OCI-M2 (cell line): ENCODE measurements around the gene RIPPLY2.
A peak's percentile ranks its signal among the peaks of the same experiment; 100 is the strongest.

Experiments used
- DNase-seq: peaks from one replicate; lab custom pipeline; 2025; ENCODE audit not compliant: unreplicated experiment; lab: John Stamatoyannopoulos, UW

RIPPLY2 gene

DNA sequence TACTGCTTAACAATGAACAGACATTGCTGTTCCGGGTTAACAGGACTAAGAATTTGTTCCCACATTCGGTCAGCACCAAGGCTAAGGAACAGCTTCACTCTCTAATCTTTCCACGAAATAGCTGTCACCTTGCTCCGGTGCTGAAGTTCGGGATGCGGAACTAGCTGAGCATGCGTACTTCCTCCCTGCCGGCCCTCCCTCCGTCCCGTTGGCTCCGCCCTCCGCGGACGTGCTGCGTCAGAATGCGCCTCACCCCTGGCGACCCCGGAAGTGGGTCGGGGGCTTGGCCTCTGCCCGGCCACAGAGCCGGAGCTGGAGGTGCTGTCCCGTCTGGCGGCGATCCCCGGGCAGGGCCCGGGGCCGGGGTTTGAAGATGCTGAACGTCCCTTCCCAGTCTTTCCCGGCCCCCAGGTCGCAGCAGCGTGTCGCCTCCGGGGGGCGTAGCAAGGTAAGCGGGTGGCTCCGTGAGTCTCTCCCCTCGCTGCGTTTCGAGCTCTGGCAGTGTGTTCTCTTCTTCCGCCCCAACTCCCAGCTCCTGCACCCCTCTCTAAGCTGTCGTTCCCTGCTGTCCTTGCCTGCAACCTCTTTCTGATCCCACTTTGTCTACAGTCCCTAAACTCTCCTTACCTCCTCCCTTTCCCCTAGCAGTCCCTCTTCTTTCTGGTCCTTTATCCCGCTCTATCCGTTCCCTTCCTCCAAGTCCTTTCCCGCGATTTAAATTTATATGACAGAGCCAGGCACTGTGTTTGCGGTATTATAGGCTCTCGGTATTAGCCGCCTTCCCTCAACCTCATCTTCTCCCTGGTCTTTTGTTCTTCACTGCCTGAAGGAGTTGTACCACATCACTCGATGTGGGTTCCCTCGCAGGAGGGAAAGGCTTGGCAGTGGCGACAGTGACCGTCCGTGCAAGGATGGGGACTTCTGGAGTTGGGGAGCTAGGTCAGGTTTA is 6.5 kb downstream of the RIPPLY2 start, which contains the start of gene CYB5R4:
TSS of gene CYB5R4 (plus strand) at position 280 of the 949 bp plus-strand sequence. CDS start at position 374, 94 bp downstream.
- DNase-seq, result peak; percentile 86

DNA sequence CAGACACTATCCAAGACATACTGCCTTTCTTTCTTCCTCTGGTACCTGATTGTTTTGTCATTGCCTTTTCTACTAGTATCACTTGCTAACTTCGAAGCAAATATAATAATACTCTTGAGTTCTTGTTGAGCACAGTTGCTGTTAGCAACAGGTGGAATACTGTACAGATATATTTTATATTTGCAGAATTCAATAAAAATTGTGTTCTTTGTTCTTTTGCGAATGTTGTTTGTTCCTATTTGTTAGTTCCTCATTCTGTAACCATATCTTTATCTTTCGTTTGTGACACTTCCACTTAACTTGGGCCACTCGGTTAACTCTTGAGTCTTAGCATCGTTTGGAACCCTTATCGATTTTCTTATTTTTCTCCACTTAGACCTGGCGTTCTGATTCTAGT is 7.2 kb downstream of the RIPPLY2 start:
- no peak for DNase-seq

- DNase-seq, result no peak
These were observed 7.8 kb downstream of the RIPPLY2 start for GRCh38 chr6:83860782-83861495.

DNA sequence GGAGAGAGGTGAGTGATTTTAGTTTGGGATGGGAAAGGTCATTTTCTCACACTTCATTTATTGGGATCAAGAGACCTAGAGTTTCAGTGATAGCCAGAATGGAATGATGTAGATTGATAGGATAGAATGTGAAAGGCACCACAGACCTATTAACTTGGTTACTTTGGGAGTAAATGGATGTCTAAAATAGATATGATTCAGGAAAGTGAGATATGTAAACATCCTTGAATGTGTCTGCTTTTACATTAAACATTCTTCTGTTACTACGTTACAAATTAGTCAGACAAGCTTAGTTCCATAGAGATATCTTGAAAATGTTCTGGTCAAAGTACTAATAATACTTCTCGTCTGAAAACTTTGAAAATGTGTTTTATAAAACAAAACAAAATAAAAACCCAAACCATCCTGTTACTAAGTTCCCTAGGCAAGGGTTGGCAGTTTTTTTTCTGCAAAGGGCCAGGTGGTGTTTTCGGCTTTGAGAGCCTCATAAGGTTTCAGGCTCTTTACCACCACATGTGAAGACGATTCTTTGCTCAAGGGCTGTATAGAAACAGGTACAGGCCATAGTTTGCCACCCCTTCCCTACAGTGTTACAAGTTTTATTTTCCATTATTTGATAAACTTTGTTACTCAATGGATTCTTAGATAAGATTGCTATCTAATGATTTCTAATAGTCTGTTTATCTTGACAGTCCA is 9.8 kb downstream of the RIPPLY2 start:
- no peak for DNase-seq

GRCh38 chr6:83867043-83867442 is 13.9 kb downstream of the RIPPLY2 start:
- DNase-seq, result no peak

DNA sequence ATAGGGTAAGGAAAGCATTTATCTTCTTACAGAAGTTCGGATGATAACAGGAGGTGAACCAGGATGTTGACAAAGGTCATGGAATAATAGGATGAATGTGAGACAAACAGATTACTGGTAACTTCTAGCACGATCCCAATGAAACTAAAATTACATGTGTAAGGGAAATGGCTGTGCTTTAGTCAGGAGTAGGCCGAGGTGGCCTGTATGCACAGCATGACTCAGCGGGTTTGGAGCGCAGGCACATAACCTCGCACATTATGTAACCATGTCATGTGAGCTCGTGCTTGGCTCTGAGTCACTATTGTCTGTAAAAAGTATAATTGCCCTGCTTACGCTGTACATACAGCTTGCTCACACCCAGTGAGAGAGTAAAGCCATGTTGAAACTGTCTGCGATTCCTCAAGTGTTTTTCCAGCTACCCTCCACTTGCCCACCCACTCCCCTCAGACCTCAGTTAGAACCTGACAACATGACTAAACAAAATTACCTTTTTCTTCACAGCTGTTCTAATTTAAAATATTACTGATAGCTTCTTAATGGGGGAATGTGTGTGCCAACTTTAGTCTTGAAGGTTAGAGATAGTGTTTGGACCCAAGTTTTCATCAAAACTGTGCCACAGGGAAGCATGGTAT is 14.5 kb downstream of the RIPPLY2 start:
- no peak for DNase-seq

GRCh38 chr6:83868639-83869038 is 15.5 kb downstream of the RIPPLY2 start:
- no peak for DNase-seq

DNA sequence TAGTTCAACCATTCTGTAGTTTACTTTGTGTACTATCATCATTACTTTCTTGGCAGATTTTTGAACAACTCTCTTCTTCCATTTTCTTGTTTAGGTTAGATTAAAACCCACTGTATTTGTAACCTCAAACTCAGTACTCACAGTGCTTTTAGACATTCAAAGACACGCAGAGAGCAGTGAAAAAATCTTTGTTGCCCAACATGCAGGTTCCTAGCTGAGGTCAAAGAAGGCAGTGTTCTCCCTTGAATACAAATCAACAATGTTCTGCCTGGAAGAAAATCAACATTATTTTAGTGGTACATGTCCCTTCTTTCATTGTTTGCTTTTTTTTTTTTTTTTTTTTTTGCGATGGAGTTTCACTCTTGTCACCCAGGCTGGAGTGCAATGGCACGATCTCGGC is 17.5 kb downstream of the RIPPLY2 start:
- DNase-seq, result no peak

DNA sequence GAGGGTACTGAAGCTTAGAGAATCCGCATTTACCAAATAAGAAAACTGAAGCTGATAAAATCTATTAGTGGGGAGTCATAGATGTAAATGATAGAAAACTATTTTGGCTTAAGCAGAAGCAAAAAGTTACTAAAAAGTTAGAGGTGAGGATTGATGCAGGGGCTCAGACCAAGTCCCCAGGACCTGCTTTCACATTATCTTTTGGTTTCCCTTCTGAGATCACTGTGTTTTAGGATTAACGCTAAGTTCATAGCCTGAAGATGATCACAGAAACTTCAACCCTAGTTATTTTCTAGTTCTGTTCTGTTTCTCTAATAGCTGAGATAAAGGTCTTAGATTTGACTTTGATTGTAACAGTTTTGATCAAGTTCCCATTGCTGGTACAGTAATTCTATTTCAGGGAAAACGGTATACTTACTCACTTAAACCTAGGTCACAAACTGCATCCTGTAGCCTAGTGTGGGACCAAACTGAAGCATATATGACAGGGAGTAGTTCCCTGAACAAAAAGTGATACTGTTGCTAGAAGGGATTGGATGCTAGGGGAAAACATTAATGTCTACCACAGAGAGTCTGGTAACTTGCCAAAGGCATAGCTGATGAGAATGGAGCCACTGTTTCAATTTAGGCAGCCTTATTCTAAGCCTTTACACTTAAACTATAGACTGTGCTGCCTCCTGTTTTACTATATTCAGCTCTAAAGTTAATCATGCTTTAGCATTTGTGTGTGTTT is 19.4 kb downstream of the RIPPLY2 start:
- DNase-seq, result no peak

DNA sequence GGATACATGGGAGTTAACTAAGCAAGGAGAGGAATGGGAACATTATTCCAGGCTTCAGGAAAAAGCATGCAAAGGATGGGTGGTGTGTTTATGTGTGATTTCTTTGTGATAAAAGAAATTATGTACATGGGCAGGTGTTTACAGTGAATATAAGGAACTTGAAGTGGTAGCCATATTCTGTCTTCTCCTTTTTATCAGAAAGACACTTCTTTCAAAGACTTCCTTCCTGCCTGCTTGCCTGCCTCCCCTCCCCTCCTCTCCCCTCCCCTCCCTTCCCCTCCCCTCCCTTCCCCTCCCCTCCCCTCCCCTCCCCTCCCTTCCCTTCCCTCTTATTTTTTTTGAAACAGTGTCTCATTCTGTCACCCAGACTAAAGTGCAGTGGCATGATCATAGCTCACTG is 20.7 kb downstream of the RIPPLY2 start:
- DNase-seq, result no peak

DNA sequence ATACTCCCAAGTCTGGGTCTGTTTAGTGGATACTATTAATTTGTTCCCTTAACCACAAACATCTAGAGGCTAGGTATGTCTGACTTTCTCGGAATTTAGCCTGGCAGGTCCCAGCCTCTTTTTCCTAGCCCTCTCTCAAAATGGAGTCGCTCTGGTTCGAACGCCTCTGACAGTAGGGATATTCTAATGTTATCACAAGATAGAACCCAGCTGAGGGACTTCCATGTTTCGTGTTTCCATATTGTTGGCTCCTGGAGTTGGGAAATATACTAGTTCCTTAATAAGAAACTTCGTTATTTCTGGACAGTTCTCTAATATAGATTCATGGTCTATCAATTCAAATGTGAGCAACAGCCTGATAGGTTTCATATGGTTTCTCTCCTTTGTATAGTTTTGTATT is 22.7 kb downstream of the RIPPLY2 start:
- no peak for DNase-seq

DNA sequence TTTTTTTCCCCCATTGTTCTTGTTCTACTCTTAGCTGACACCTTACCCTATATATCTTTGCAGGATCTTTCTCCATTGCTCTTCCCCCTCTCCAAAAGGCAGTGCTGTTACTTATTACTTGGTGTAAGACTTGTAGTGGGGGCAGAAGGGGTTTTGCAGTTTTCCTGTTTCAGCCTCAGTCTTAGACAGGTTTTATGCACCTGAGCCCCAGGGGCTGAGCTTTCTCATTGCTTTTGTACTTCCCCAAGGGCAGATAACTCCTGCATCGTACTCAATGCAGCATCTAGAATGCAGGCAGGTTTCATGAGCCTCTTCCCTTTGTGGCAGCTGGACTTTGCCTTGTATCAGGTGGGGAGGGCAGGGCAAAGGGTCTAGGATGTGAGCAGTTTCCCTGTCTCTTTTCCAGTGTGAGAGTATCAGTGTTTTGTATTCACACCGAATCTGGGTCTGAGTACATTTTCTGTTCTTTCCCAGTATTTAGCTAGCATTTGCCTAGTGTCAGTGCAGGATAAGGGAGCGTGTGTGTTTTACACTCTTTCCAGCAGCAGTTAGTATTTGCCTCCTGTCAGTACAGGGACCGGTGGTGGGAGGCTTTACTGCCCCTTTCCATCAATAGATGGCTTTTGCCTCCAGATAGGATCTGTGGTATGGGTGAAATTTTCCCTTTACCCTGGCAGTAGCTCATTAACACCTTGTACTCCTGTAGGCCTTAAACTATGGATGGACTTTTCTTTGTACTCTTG is 25.9 kb downstream of the RIPPLY2 start:
- DNase-seq, result no peak

DNA sequence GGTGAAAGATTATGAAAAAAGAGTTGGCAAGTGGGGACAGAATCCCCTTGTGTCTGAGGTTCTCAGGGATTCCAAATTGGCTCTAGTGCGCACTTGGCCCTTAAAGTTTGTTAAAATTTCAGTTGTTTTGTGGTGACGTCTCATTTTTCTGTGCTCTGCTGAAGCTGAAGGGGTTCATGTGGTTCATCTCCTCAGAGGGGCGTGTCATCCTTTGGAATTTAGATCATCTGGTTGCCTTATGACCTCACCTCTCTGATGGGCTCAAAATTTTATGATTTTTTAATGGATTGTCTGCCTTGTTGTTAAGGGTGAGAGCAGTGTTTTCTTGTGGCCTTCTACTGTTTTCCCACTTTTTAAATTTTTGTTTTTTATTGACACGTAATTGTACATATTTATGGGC is 26.6 kb downstream of the RIPPLY2 start:
- DNase-seq, result no peak

- DNase-seq, result no peak
These were observed 30.1 kb downstream of the RIPPLY2 start for GRCh38 chr6:83883240-83883639.

- peak; percentile 39 for DNase-seq
These were observed 31.4 kb downstream of the RIPPLY2 start for GRCh38 chr6:83884523-83884922.

DNA sequence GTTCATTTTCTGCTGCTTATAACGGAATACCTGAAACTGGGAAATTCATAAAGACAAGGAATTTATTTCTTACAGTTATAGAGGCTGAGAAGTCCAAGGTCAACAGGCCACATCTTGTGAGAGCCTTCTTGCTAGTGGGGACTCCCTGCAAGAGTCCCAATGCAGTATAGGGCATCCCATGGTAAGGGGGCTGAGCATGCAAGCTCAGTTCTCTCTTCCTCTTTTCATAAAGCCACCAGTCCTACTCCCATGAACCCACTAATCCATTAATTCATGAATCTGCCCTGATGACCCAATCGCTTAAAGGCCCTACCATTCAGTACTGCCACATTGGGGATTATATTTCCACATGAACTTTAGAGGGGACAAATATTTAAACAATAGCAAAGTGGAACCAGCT is 32.8 kb downstream of the RIPPLY2 start:
- DNase-seq, result no peak

DNA sequence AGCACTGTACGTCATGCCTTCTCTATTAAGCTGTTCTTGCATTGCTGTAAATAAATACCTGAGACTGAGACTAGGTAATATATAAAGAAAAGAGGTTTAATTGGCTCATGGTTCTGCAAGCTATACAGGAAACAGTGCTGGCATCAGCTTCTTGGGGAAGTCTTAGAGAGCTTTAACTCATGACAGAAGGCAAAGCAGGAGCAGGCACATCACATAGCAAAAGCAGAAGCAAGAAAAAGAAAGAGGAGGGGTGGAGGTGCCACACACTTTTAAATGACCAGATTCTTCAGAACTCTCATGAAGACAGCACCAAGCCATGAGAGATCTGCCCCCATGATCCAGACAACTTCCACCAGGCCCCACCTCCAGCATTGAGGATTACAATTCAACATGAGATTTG is 36.5 kb downstream of the RIPPLY2 start:
- DNase-seq, result no peak

DNA sequence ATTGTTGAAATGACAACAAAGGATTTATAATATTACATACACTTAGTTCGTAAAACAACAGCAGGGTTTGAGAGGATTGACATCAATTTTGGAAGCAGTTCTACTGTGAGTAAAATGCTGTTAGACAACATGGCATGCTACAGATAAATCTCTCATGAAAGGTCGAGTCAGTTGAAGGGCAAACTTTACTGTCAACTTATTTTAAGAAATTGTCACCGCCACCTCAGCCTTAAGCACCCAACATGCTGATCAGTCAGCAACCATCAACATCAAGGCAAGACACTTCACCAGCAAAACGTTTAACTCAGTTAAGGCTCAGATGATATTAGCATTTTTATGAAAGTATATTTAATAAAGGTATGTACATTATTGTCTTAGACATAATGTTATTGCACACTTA is 37.4 kb downstream of the RIPPLY2 start:
- DNase-seq, result no peak

GRCh38 chr6:83891586-83891985 is 38.4 kb downstream of the RIPPLY2 start:
- DNase-seq, result no peak

GRCh38 chr6:83893024-83893423 is 39.9 kb downstream of the RIPPLY2 start:
- DNase-seq, result no peak
